ENCODE results near the gene NEUROD4. TPM values are rescaled to one million over a fixed set of nuclear protein-coding genes. Genes with fewer than 3 reads are reported as not detected.

Gene NEUROD4
- total RNA-seq, 1 experiment from 2014 or later, result not detected

DNA sequence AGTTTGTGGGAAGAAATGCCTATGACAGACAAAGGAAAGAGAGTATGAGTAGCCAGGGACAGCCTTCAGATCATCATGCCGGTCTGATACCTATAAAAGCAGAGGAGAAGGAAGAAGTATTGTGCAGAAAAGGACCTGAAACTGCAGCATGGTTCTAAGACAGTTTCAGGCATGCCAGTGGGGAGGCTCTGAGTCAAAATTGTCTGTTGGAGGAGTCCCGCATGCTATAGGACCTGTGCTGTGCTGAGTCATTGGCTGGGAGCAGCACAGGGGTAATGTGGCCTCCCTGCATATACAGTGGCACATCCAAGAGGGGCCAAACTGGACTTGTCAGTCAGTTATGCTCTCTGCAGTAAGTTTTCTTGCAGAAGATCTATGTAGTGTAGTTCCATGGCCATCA, 40.7 kb downstream of the NEUROD4 start:
- no peak overlapping the region for H3K4me3 Mint-ChIP-seq
- H3K36me3 Mint-ChIP-seq, result no peaks in the 10 kb centered on the region
- ChIA-PET POLR2A (no interaction called here), CTCF (no interaction called here)
- TF ChIP-seq TEAD4 (CRISPR knock-in tag; IDR thresholded peaks at IDR 0.05), result no peak
- DNase-seq (ENCODE audit: low spot score), result no peak
- H3K9me3 Mint-ChIP-seq, result peaks cover 3% of the 10 kb centered on the region; the same call in 1 of the 2 replicates
- peaks cover 23% of the 10 kb centered on the region for H3K4me1 Mint-ChIP-seq
- H3K27ac Mint-ChIP-seq, result no peak overlapping the region
- no peaks in the 10 kb centered on the region for H3K27me3 Mint-ChIP-seq (ENCODE audit: low read depth)
- peak; percentile 65 for ATAC-seq

DNA sequence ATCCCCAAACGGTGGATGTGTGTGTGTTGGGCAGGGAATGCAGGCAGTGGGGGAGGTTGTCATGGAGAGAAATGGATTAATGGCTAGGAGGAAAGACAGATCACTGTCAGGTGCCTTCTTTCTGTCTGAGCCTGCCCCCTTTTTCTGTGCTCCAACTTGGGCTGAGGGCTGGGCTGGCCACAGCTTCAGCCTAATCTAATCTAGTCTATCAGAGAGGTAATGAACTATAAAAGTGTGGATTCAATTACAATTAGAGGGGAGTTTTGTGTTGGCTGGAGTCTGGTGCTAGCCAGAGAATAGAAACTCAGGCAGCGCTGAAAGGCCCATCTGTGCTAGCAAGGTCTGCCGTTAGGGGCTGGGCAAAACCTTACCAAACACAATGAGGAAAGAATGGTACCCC, 41.2 kb downstream of the NEUROD4 start:
- ATAC-seq, result peak; percentile 70
- H3K9me3 Mint-ChIP-seq, result peaks cover 2% of the 10 kb centered on the region; the same call in 1 of the 2 replicates
- no peak overlapping the region; the same call in 1 of the 2 replicates for H3K27ac Mint-ChIP-seq
- POLR2A ChIA-PET, result no interaction called here
- no peak for DNase-seq (ENCODE audit: low spot score)
- TF ChIP-seq ZNF423 (CRISPR knock-in tag; IDR thresholded peaks at IDR 0.05), result no peak
- no peak for TF ChIP-seq TP53 (CRISPR knock-in tag; IDR thresholded peaks at IDR 0.05)
- TF ChIP-seq, protein P1, sequence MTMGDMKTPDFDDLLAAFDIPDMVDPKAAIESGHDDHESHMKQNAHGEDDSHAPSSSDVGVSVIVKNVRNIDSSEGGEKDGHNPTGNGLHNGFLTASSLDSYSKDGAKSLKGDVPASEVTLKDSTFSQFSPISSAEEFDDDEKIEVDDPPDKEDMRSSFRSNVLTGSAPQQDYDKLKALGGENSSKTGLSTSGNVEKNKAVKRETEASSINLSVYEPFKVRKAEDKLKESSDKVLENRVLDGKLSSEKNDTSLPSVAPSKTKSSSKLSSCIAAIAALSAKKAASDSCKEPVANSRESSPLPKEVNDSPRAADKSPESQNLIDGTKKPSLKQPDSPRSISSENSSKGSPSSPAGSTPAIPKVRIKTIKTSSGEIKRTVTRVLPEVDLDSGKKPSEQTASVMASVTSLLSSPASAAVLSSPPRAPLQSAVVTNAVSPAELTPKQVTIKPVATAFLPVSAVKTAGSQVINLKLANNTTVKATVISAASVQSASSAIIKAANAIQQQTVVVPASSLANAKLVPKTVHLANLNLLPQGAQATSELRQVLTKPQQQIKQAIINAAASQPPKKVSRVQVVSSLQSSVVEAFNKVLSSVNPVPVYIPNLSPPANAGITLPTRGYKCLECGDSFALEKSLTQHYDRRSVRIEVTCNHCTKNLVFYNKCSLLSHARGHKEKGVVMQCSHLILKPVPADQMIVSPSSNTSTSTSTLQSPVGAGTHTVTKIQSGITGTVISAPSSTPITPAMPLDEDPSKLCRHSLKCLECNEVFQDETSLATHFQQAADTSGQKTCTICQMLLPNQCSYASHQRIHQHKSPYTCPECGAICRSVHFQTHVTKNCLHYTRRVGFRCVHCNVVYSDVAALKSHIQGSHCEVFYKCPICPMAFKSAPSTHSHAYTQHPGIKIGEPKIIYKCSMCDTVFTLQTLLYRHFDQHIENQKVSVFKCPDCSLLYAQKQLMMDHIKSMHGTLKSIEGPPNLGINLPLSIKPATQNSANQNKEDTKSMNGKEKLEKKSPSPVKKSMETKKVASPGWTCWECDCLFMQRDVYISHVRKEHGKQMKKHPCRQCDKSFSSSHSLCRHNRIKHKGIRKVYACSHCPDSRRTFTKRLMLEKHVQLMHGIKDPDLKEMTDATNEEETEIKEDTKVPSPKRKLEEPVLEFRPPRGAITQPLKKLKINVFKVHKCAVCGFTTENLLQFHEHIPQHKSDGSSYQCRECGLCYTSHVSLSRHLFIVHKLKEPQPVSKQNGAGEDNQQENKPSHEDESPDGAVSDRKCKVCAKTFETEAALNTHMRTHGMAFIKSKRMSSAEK (CRISPR knock-in tag; IDR thresholded peaks at IDR 0.05; ENCODE audit: borderline replicate concordance), result no peak
- TF ChIP-seq, protein P2, sequence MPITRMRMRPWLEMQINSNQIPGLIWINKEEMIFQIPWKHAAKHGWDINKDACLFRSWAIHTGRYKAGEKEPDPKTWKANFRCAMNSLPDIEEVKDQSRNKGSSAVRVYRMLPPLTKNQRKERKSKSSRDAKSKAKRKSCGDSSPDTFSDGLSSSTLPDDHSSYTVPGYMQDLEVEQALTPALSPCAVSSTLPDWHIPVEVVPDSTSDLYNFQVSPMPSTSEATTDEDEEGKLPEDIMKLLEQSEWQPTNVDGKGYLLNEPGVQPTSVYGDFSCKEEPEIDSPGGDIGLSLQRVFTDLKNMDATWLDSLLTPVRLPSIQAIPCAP (CRISPR knock-in tag; IDR thresholded peaks at IDR 0.05), result no peak
- TF ChIP-seq, protein P3, sequence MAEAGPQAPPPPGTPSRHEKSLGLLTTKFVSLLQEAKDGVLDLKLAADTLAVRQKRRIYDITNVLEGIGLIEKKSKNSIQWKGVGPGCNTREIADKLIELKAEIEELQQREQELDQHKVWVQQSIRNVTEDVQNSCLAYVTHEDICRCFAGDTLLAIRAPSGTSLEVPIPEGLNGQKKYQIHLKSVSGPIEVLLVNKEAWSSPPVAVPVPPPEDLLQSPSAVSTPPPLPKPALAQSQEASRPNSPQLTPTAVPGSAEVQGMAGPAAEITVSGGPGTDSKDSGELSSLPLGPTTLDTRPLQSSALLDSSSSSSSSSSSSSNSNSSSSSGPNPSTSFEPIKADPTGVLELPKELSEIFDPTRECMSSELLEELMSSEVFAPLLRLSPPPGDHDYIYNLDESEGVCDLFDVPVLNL (CRISPR knock-in tag; IDR thresholded peaks at IDR 0.05; ENCODE audit: borderline replicate concordance, low read depth), result no peak
- H3K4me3 Mint-ChIP-seq, result no peak overlapping the region
- H3K4me1 Mint-ChIP-seq, result peaks cover 26% of the 10 kb centered on the region
- no peaks in the 10 kb centered on the region for H3K27me3 Mint-ChIP-seq (ENCODE audit: low read depth)
- H3K36me3 Mint-ChIP-seq, result no peaks in the 10 kb centered on the region
- CTCF ChIA-PET, result interaction anchor here (1.2 kb wide), 1 partner anchor 11 kb away, joined by 4 read pairs; no protein-coding TSS in a partner anchor

DNA sequence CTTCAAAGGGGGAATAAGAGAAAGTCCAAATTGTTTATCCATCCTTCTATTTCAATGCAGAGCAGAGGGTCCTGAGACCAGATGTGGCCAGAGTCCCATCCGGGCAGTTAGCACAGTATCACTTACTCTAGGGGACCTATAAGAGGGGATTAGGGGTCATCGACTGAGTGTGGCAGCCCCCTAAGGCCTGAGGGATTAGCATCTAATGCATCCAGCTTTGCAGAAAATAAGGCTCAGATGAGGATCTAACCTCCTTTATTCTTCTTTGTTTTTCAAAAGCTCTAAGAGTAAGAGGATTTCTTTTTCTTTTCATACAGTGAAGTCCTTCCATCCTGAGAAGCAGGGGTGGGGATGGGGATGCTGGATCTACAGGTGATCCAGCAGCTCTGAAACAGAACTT, 43.5 kb downstream of the NEUROD4 start:
- Mint-ChIP-seq H3K4me1 (peaks cover 28% of the 10 kb centered on the region), H3K4me3 (no peak overlapping the region), H3K36me3 (no peaks in the 10 kb centered on the region), H3K27me3 (ENCODE audit: low read depth) (no peaks in the 10 kb centered on the region), H3K27ac (no peak overlapping the region), H3K9me3 (no peaks in the 10 kb centered on the region)
- POLR2A ChIA-PET, result no interaction called here
- DNase-seq (ENCODE audit: low spot score) (no peak), ATAC-seq (no peak)
- CTCF ChIA-PET, result interaction anchor here (0.6 to 1.0 kb wide), 2 partner anchors 9 kb away, joined by 3 to 6 read pairs; no protein-coding TSS in a partner anchor
- TF ChIP-seq ZNF416 (CRISPR knock-in tag; IDR thresholded peaks at IDR 0.05) (no peak), ZNF232 (CRISPR knock-in tag; IDR thresholded peaks at IDR 0.05) (no peak), CBFB (CRISPR knock-in tag; IDR thresholded peaks at IDR 0.05; ENCODE audit: low read depth) (no peak), JUN (CRISPR knock-in tag; IDR thresholded peaks at IDR 0.05) (no peak), FOXP1 (CRISPR knock-in tag; IDR thresholded peaks at IDR 0.05; ENCODE audit: borderline replicate concordance) (no peak)
- TF ChIP-seq, protein P4, sequence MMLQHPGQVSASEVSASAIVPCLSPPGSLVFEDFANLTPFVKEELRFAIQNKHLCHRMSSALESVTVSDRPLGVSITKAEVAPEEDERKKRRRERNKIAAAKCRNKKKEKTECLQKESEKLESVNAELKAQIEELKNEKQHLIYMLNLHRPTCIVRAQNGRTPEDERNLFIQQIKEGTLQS (CRISPR knock-in tag; conservative IDR thresholded peaks at IDR 0.05), result no peak
- TF ChIP-seq, protein P5, sequence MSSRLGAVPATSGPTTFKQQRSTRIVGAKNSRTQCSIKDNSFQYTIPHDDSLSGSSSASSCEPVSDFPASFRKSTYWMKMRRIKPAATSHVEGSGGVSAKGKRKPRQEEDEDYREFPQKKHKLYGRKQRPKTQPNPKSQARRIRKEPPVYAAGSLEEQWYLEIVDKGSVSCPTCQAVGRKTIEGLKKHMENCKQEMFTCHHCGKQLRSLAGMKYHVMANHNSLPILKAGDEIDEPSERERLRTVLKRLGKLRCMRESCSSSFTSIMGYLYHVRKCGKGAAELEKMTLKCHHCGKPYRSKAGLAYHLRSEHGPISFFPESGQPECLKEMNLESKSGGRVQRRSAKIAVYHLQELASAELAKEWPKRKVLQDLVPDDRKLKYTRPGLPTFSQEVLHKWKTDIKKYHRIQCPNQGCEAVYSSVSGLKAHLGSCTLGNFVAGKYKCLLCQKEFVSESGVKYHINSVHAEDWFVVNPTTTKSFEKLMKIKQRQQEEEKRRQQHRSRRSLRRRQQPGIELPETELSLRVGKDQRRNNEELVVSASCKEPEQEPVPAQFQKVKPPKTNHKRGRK (CRISPR knock-in tag; IDR thresholded peaks at IDR 0.05; ENCODE audit: borderline replicate concordance), result no peak
- TF ChIP-seq, protein P6, sequence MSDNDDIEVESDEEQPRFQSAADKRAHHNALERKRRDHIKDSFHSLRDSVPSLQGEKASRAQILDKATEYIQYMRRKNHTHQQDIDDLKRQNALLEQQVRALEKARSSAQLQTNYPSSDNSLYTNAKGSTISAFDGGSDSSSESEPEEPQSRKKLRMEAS (CRISPR knock-in tag; IDR thresholded peaks at IDR 0.05), result no peak
- TF ChIP-seq, protein P7, sequence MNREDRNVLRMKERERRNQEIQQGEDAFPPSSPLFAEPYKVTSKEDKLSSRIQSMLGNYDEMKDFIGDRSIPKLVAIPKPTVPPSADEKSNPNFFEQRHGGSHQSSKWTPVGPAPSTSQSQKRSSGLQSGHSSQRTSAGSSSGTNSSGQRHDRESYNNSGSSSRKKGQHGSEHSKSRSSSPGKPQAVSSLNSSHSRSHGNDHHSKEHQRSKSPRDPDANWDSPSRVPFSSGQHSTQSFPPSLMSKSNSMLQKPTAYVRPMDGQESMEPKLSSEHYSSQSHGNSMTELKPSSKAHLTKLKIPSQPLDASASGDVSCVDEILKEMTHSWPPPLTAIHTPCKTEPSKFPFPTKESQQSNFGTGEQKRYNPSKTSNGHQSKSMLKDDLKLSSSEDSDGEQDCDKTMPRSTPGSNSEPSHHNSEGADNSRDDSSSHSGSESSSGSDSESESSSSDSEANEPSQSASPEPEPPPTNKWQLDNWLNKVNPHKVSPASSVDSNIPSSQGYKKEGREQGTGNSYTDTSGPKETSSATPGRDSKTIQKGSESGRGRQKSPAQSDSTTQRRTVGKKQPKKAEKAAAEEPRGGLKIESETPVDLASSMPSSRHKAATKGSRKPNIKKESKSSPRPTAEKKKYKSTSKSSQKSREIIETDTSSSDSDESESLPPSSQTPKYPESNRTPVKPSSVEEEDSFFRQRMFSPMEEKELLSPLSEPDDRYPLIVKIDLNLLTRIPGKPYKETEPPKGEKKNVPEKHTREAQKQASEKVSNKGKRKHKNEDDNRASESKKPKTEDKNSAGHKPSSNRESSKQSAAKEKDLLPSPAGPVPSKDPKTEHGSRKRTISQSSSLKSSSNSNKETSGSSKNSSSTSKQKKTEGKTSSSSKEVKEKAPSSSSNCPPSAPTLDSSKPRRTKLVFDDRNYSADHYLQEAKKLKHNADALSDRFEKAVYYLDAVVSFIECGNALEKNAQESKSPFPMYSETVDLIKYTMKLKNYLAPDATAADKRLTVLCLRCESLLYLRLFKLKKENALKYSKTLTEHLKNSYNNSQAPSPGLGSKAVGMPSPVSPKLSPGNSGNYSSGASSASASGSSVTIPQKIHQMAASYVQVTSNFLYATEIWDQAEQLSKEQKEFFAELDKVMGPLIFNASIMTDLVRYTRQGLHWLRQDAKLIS (CRISPR knock-in tag; IDR thresholded peaks at IDR 0.05; ENCODE audit: borderline replicate concordance), result no peak
- TF ChIP-seq, protein P8, sequence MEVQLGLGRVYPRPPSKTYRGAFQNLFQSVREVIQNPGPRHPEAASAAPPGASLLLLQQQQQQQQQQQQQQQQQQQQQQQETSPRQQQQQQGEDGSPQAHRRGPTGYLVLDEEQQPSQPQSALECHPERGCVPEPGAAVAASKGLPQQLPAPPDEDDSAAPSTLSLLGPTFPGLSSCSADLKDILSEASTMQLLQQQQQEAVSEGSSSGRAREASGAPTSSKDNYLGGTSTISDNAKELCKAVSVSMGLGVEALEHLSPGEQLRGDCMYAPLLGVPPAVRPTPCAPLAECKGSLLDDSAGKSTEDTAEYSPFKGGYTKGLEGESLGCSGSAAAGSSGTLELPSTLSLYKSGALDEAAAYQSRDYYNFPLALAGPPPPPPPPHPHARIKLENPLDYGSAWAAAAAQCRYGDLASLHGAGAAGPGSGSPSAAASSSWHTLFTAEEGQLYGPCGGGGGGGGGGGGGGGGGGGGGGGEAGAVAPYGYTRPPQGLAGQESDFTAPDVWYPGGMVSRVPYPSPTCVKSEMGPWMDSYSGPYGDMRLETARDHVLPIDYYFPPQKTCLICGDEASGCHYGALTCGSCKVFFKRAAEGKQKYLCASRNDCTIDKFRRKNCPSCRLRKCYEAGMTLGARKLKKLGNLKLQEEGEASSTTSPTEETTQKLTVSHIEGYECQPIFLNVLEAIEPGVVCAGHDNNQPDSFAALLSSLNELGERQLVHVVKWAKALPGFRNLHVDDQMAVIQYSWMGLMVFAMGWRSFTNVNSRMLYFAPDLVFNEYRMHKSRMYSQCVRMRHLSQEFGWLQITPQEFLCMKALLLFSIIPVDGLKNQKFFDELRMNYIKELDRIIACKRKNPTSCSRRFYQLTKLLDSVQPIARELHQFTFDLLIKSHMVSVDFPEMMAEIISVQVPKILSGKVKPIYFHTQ (CRISPR knock-in tag; IDR thresholded peaks at IDR 0.05), result no peak
